GM10248 (cell line): Measurements from ENCODE around the gene CALHM4.

ENCODE experiments used
- CTCF ChIA-PET: fragments of 300-600 bp; sonication (Branson Sonifier 250); formaldehyde crosslinking; extraction: SDS; loops from one replicate; lab custom pipeline; 2021; ENCODE audit warnings: antibody characterized with exemption; lab: Yijun Ruan, JAX
- POLR2A ChIA-PET: fragments of 350-650 bp; sonication (Branson Sonifier 250); formaldehyde crosslinking; extraction: SDS; loops from one replicate; lab custom pipeline; 2020; ENCODE audit warnings: antibody characterized with exemption; lab: Yijun Ruan, JAX
- DNase-seq: peaks from one replicate; pipeline ENCODE4 v3.0.0; 2012; ENCODE audit errors: extremely low spot score
- CTCF ChIP-seq: IDR thresholded peaks from 2 replicates; pipeline ENCODE4 v1.5.1; 2012; ENCODE audit warnings: mild to moderate bottlenecking, low read depth; ENCODE audit errors: extremely low read depth, missing control alignments, control extremely low read depth

Gene CALHM4

GRCh38 chr6:116561377-116562018 is 7.9 kb downstream of the CALHM4 start:
- peak; percentile 96 for TF ChIP-seq CTCF
- POLR2A ChIA-PET: no interaction called here
- DNase-seq: peak; percentile 55
- CTCF ChIA-PET: interaction anchor here (0.7 to 7.9 kb wide), 37 partner anchors 7 to 442 kb away, joined by 3 to 57 read pairs (median 5); partner anchors contain the start of genes CALHM4, RWDD1 and TRAPPC3L

- ChIA-PET POLR2A (no interaction called here), CTCF (interaction anchor here (1.2 to 7.9 kb wide), 11 partner anchors 8 to 345 kb away, joined by 3 to 57 read pairs (median 8); partner anchors contain the start of genes CALHM4, RWDD1 and TSPYL1)
- TF ChIP-seq CTCF: no peak
Measured at GRCh38 chr6:116562019-116562403, 8.5 kb downstream of the CALHM4 start.

DNA sequence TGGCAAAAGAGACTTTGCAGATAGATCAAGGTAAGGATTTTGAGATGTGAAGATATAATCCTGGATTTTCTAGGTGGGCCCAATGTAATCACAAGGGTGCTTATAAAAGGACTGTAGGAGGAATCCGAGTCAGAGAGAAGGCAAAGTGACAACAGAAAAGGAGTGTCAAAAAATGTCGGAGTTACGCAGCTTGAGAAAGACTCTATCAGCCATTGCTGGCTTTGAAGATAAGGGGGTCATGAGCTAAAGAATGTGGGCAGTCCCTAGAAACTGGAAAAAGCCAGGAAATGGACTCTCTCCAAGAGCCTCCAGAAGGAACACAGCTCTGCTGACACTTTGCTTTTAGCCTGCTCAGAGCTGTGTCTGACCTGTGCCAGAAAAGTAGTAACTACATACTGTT is 9.1 kb downstream of the CALHM4 start:
- no peak for DNase-seq
- TF ChIP-seq CTCF: no peak
- ChIA-PET POLR2A (no interaction called here), CTCF (interaction anchor here (1.1 to 7.9 kb wide), 14 partner anchors 8 to 346 kb away, joined by 3 to 57 read pairs (median 6); partner anchors contain the start of genes CALHM4, RWDD1 and TSPYL1)

More at GRCh38 chr6:116562019-116562403, 8.5 kb downstream of the CALHM4 start:
- DNase-seq: no peak

DNA sequence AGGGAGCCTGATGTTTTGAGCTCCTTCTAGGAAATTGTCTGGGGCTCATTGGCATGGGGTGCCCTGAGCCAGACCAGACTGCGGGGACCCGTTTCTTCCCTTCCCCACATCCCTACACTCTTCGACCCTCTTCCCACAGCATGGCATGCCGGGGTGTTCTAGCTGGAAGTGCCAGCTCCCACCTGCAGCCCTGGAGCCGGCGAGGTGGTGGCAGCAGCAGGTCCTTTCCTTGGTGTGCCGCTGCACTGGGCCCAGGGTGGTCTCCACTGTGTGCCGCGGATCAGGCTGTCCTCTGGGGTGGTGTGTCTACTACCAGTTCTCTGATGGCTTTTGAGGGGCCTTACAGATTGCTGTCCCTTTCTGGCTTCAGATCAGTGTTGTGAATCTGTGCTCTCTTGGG is 10.3 kb downstream of the CALHM4 start:
- ChIA-PET POLR2A (no interaction called here), CTCF (interaction anchor here (0.6 to 7.9 kb wide), 14 partner anchors 8 to 361 kb away, joined by 3 to 57 read pairs (median 6); partner anchors contain the start of genes CALHM4, RWDD1 and TSPYL1)
- DNase-seq: no peak
- no peak for TF ChIP-seq CTCF

DNA sequence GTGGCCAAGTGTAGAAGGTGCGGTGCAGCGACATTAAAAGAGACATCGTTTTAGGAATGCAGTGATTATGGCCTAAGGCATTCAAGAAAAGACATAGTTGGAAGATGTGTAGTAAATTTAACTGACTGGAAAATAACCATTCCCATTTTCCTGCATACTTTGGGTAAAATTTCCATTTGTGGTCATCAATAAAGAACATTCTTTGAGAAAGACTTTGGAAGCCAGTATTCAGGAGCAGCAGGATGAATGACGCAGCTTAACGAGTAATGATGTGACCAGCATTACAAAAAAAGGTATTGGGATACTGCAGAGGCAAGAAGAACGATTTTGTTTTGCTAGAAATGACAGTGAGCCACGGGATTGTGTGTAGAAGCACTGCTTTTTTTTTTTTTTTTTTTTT is 10.8 kb downstream of the CALHM4 start:
- CTCF ChIA-PET: interaction anchor here (1.1 to 7.9 kb wide), 8 partner anchors 8 to 362 kb away, joined by 3 to 57 read pairs (median 18); partner anchors contain the start of genes CALHM4 and RWDD1
- no peak for DNase-seq
- TF ChIP-seq CTCF: no peak
- POLR2A ChIA-PET: no interaction called here

- no peak for DNase-seq
- ChIA-PET CTCF (interaction anchor here (0.9 to 7.9 kb wide), 8 partner anchors 11 to 347 kb away, joined by 3 to 57 read pairs (median 6); partner anchors contain the start of gene CALHM4), POLR2A (no interaction called here)
- TF ChIP-seq CTCF: no peak
Measured at GRCh38 chr6:116564921-116565872, 11.6 kb downstream of the CALHM4 start.
